HG03460 (cell line): ENCODE results near the gene PTRH1.

Source experiments
- ATAC-seq: cut with Tn5 transposase; IDR thresholded peaks from one replicate; pipeline ENCODE4 v1.9.1; 2021; ENCODE audit not compliant: unreplicated experiment

PTRH1 gene

GRCh38 chr9:127741831-127742434 lies 26.5 kb upstream of the PTRH1 start:
- no peak for ATAC-seq

DNA sequence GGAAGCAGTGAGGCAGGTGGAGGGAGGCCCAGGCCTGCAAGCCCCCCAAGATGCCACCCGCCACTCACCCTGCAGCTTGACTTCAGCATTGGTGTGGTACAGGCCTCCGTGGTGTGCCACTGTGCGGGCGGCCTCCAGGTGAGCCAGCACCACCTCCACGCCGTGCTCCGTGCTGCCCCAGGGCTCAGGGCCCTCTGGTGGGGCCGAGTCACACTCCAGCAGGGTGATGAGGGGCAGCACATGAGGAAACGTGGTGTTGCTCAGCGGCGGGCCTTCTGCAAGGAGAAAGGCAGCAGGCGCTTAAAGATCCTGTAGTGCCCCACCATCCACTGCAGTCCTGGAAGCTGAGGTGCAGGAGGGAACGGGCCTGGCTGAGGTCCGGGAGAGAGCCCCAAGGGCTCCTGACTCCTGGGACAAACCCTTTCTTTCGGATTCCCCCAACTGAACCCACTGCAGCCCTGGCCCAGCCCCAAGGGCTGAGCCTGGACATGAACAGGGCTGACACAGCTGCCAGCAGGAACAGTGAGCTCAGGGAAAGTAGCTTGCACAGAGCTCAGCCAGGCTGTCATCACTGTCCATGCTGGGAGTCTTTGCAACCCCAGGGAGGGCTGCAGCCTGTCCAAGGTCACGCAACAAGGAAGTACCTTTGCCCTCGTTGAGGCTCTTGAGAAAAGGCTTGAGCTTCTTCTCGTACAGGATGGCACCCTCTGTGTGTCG lies 24.3 kb upstream of the PTRH1 start:
- no peak for ATAC-seq

GRCh38 chr9:127738666-127739065 lies 23.2 kb upstream of the PTRH1 start:
- no peak for ATAC-seq

- peak; percentile 11 for ATAC-seq
Measured at GRCh38 chr9:127735530-127736185, 20.2 kb upstream of the PTRH1 start.

DNA sequence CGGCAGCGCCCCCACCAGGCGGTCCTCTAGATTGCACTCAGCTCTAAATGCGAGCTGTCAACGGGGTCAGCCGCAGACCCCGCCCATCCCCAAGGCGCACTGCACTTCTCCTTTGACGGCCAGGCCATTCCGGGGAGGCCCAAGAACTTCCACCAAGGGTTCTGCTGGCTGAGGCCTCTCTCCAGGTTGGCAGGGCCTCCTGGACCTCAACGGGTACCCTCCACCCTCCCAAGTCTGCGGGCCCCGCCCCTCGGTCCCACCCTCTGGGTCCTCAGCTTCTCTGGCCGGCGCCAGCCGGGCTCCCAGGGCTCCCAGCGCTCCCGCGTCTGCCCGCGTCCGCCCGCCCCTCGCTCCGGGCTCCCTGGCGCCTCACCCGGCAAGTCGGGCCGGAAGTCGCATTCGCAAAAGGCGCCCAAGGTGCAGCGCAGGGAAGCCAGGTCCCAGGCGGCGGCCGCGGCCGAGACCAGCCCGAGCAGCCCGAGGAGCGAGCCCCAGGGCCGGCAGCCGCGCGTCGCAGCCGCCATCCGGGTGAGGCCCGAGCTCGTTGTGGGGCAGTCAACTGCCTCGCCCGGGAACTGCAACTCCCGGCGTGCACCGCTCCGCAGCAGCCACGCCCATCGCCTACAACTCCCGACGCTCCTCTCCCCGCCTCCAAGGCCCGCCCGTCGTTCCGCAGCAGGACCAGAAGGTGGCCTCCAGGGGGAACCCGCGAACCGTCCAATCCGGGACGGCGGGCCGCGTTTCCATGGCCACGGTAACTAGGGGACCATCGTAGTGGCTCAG lies 19.5 kb upstream of the PTRH1 start, which contains the start of gene TOR2A:
Gene TOR2A (minus strand): TSS at position 548 of the 783 bp plus-strand sequence. CDS start 24 bp downstream, at position 524.
- ATAC-seq, result peak; percentile 86

- ATAC-seq, result no peak
Measured at GRCh38 chr9:127734247-127734746, 18.8 kb upstream of the PTRH1 start.

DNA sequence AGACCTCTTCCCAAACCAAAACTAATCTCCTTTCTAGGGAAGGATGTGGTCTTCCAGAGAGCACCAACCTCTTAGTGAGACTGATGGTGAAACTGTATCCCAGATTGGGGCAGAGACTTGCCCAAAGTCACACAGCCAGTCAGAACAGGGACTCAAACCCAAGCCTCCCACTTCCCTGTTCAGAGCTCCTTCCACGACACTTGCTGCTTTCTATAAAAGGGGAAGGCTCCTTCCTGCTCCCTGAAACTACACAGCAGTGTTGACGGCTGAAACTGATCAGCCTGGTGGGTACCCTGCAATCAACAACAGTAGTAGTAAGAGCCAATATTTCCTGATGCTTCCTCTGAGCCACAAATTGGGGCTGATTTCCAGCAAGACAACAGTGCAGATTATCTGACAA lies 18.2 kb upstream of the PTRH1 start:
- ATAC-seq, result no peak

DNA sequence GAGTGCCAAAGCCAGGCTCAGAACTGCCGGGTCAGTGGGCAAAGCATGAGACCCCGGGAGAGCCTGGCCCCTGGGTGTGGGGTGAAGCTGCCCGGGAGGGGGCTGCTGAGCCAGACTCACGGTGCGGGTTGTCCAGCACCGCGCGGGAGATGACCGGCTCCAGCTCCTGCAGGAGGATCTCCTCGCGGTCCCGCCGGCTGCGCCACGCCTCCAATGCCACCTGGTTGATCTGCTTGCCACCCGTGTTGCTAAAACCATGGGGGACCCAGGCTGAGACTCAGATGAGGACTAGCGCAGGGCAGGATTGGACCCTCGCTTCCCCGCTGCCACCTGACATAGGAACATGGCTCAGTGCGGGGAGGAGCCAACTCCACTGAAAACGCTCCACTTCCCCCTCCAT lies 17.0 kb upstream of the PTRH1 start:
- no peak for ATAC-seq

GRCh38 chr9:127731938-127732337 lies 16.5 kb upstream of the PTRH1 start:
- ATAC-seq, result no peak

DNA sequence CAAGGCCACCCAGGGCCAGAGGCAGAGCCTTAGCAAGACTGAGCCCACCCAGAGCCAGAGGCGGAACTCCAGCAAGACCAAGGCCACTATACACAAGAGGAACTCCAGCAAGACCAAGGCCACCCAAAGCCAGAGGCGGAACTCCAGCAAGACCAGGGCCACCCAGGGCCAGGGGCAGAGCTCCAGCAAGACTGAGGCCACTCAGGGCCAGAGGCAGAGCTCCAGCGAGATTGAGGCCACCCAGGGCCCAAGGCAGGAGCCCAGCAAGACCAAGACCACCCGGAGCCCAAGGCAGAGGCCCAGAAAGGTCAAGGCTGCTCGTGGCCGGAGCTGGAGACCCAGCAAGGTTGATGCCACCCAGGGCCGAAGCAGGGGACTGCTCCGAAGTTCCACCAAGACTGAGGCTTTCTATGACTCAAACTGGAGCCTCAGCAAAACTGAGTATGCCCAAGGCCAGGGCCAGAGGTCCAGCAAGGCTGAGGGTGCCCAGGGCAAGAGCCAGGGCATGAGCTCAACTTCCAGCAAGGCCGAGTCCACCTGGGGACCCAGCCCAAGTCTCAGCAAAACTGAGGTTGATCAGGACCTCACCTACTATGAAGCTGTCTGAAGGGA lies 15.4 kb upstream of the PTRH1 start:
- ATAC-seq, result no peak

DNA sequence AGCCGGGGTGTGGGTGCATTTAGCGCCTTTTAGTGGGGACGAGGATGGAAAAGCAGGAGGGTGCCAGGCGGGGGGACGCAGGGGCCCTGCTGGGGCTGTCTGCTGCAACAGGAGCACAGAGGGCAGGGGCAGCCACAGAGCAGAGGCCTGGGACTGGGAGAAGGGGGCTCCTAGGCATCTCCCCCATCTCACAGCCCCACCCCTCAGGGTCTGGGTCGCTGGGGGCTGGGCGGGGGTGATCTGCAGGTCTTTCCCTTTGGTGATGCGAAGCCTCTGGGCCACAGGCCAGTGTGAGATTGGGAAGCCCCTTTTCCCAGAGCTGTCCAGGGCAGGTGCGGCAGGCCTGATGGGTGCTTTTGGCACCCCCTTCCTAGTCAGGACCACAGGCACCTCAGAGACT lies 14.8 kb upstream of the PTRH1 start:
- ATAC-seq, result no peak

- ATAC-seq, result no peak
Measured at GRCh38 chr9:127729522-127730256, 14.2 kb upstream of the PTRH1 start.

DNA sequence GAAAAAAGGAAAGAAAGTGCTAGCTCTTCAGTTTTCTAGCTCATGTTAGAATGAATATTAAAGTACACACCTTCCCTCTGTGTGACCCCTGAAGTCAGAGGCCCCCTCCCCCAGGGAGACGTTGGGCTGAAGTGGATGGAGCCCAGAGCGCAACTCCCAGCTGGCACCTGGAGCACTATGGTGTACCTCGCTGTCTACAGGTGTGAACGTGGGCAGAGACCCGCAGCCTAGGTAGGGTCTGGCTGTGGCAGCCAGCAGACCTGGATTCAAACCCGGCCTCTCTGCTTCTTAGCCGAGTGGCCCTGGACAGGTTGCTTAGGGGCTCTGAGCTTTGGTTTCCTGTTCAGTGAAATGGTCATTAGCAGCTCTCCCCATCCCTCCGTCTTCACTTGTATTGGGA lies 13.3 kb upstream of the PTRH1 start:
- ATAC-seq, result no peak

DNA sequence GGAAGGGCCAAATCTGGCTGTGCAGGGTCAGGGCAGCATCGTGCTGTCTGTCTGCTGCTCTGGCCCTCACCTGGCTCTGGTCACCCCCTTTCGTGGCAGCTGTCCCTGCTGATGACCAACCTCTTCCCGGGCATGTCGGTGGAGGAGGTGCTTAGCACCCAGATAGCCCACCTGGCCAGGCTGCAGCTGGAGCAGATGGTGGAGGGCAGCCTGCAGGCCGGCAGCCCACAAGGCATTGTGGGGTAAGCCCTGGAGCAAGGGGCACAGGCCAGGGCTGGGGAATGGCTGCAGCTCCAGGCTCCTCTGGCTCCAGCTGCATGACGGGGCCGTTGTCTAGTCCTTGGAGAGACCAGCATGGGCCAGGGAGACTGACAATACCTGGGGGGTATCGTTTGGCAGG lies 11.4 kb upstream of the PTRH1 start:
- ATAC-seq, result no peak

GRCh38 chr9:127724012-127724411 lies 8.5 kb upstream of the PTRH1 start:
- ATAC-seq, result no peak

DNA sequence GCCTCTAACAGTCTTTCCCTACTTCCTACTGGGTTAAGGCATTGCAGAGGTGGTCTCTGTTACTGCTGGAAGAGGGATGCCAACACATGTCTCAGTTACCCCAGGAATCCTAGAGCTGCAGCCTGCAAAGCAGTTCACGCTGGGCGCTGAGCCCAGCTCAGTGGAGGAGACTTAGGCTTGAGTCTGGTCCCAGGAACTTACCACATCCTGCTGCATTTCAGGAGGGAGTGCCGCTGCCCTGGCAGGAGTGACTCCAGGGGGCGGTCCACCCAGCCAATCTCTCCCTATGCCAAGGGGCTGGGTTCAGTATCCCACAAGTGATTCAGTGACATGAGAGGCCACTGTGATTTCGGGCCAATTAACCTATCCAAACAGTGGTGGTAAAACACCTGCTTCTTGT lies 8.0 kb upstream of the PTRH1 start:
- ATAC-seq, result no peak

DNA sequence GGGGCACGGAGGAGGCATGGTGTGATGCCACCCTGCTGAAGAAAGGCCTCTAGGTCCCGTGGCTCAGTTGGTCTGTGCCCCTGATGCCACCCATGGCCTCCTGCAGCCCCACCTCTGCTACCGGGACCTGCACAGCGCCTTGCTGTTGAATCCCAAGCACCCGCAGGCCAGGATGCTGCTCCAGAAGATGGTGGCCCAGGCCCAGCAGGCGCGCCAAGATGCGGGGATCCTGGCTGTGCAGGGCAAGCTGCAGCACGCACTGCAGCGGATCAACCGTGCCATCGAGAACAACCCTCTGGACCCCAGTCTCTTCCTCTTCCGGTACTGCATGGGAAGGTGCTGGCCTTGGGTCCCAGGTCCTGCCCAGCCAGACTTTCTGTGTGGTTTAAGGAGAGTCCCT lies 7.5 kb upstream of the PTRH1 start:
- no peak for ATAC-seq

DNA sequence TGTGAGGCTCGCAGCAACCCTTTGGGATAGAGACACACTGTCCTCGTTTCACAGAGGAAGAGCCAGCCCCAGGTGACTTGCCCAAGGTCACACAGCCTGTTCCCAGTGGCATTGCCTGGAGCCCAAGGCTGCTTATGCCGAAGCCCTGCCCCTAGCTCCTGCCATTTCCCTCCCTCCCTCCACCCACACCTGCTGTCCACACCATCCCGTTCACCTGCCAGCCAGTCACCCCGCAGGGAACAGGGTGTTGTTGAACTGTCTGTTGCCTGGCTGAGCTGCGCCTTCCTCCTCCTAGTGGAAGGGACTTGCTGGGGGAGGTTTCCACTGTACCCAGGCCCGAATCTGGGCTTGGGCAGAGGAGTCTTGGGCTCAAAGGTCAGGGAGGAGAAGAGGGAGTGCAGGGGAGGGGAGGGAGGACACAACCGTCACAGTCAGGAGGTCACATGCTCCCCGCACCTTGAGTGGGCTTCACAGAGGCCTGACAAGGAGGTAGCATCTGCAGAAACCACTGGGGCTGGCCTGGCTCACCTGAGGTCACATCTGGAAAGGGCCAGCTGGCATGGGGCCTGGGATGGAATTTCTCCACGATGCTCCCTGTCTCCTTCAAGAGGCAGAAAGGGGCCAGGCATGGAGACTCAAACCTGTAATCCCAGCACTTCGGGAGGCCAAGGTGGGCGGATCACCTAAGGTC lies 6.7 kb upstream of the PTRH1 start:
- ATAC-seq, result no peak

GRCh38 chr9:127721391-127721821 lies 5.9 kb upstream of the PTRH1 start:
- no peak for ATAC-seq

DNA sequence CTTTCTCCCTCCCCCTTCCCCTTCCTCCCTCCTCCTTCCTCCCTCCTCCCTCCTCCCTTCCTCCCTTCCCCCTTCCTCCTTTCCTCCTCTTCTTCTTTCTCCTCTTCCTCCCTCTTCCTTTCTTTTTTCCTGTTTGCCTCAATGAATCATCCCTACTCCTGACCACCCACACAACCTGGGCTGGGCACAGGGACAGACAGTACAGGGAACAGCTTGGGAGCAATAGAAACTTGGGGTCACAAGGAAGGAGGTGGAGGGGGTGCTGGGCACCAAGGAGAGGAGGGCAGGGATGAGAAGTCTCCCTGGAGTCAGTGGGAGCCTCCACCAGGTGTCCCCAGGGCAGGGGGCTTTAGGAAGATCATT lies 5.4 kb upstream of the PTRH1 start:
- ATAC-seq, result no peak
